ENCODE measurements around the gene KDM3A. TPM values are rescaled to one million over a fixed set of nuclear protein-coding genes. Genes with fewer than 3 reads are reported as not detected.

The KDM3A gene
- total and polyA plus RNA-seq, 9 of the 15 experiments (the other 6 are each of a cell fraction or from before 2014, with no cell fraction given) = 7.5 to 95.4 (median 24.8) TPM

- TF ChIP-seq CEBPG (CRISPR knock-in tag; IDR thresholded peaks at IDR 0.05) (peak; percentile 94), CEBPG (tag; conservative IDR thresholded peaks at IDR 0.05 in 1 of 2, IDR thresholded peaks at IDR 0.05 in 1 of 2) (peak; percentile 96 to 99), HNRNPUL1 (IDR thresholded peaks at IDR 0.05; ENCODE audit: low read length) (no peak), MAZ (CRISPR knock-in tag; conservative IDR thresholded peaks at IDR 0.05 in 1 of 2, IDR thresholded peaks at IDR 0.05 in 1 of 2) (peak; percentile 88 to 96), ZNF699 (CRISPR knock-in tag; IDR thresholded peaks at IDR 0.05; ENCODE audit: insufficient replicate concordance) (no peak), ARHGAP35 (IDR thresholded peaks at IDR 0.05; ENCODE audit: partially characterized antibody) (no peak), IFI16 (CRISPR knock-in tag; IDR thresholded peaks at IDR 0.05) (no peak), STAT5A (IDR thresholded peaks at IDR 0.05; ENCODE audit: borderline replicate concordance, low read length) (peak; percentile 37; the same call in 1 of the 2 replicates), MEIS2 (IDR thresholded peaks at IDR 0.05; ENCODE audit: partially characterized antibody) (peak; percentile 95), SMARCA4 (IDR thresholded peaks at IDR 0.05) (peak; percentile 83; the same call in 1 of the 2 replicates), NFIC (IDR thresholded peaks at IDR 0.05) (peak; percentile 55), COPS2 (conservative IDR thresholded peaks at IDR 0.05) (no peak), ETS2 (tag; IDR thresholded peaks at IDR 0.05; ENCODE audit: borderline replicate concordance, poor library complexity, severe bottlenecking) (no peak), ATF3 (IDR thresholded peaks at IDR 0.05) (peak; percentile 93), ATF3 (CRISPR knock-in tag; conservative IDR thresholded peaks at IDR 0.05) (peak; percentile 97), ZNF408 (CRISPR knock-in tag; IDR thresholded peaks at IDR 0.05; ENCODE audit: low read depth) (no peak), DMBX1 (CRISPR knock-in tag; IDR thresholded peaks at IDR 0.05; ENCODE audit: borderline replicate concordance) (peak; percentile 69; the same call in 1 of the 2 replicates), HDAC8 (tag; IDR thresholded peaks at IDR 0.05) (no peak), ZNF655 (CRISPR knock-in tag; IDR thresholded peaks at IDR 0.05) (no peak), L3MBTL2 (IDR thresholded peaks at IDR 0.05) (peak; percentile 100), ZNF140 (CRISPR knock-in tag; IDR thresholded peaks at IDR 0.05) (no peak), RAD21 (CRISPR knock-in tag; conservative IDR thresholded peaks at IDR 0.05 in 1 of 2, IDR thresholded peaks at IDR 0.05 in 1 of 2) (peak; percentile 16 to 30; a peak in 2 of 4 replicates), RB1 (IDR thresholded peaks at IDR 0.05; ENCODE audit: low read depth) (peak; percentile 75; the same call in 1 of the 2 replicates), CCNT2 (IDR thresholded peaks at IDR 0.05; ENCODE audit: borderline replicate concordance, extremely low read depth, insufficient read length, low read depth, low read length) (no peak), DEAF1 (CRISPR knock-in tag; IDR thresholded peaks at IDR 0.05) (peak; percentile 41; the same call in 1 of the 2 replicates)
These were observed at the start of gene KDM3A (continued) for GRCh38 chr2:86440631-86441391.
